UCSD-AML1 (cell line): ENCODE data around the gene ORM1.

Experiments
- DNase-seq: peaks from one replicate; lab custom pipeline; 2025; ENCODE audit not compliant: unreplicated experiment; lab: John Stamatoyannopoulos, UW

Gene ORM1

DNA sequence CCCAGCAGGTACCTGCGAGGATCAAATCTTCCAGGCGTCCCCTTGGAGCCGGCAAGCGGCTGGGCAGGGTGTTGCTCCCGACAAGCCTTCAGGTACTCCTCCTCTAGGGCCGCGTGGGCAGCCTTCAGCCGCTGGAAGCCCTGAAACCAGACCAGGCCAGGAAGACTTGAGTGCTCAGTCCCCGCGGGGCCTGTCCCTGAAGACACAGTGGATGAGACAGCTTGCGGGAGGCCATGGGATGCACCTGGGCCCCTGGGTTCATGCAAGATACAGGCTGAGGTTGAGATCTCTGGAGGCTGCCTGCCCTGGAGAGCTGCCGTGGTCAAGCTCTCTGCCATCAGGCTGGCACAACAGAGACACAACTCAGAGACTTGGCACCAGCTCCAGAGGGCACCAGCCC, 39.5 kb downstream of the ORM1 start:
- DNase-seq = no peak

DNA sequence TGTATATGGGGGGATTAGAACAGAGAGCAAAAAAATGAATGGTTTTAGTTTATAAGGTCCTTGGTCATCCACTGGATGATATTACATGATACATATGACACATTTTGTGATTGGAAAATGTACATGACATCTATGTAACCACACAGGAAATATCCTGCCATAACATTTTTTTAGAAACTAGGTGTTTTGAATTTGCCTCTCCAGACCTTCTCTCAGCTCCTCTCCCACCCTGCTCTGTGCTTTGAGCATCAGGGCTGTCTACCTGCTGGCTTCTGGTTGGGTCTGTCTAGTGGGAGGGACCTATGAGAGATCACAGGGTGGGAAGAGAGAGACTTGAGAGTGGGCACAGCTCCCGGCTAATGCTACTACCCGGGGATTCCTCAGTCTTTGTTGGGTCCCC, 40.5 kb downstream of the ORM1 start:
- DNase-seq = no peak

DNA sequence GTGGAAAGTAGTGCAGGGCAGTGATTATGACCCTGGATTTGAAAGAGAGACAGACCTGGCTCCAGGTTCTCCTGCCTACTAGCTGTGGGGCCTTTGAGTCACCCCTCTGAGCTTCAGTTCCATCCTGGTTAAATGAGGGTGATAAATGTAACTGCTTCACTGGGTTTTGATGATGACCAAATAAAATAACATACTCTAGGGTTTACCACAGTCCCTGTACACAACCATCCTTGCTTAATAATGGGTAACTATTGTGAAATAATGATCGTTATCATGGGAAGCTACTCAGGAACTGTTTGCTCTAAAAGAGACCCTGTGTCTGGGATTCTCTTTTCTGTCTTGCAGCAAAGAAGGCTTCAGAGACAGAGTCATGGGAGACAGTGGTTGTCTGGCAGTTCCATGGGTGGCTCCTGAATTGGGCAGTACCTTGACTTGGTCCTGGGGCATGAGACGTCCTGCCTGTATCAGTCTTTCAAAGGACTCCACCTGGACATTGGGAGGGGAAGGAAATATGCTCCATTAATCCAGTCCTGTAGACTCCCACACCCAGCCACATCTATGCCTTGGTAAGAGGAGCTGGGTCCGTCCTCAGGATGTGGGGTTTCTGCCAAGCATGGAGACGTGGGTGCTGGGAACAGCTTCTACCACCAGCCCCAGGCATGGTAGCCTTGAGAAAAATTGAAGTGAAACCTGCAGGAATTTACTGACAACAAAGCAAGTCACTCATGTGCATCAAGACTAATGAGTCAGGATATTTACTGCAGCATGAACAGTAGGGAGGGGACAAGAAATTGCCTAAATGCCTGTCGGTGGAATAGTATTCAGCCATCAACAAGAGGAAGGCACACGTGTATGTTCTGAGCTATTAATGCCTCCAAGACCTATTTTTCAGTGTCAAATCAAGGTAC, 41.5 kb downstream of the ORM1 start:
- no peak for DNase-seq

DNA sequence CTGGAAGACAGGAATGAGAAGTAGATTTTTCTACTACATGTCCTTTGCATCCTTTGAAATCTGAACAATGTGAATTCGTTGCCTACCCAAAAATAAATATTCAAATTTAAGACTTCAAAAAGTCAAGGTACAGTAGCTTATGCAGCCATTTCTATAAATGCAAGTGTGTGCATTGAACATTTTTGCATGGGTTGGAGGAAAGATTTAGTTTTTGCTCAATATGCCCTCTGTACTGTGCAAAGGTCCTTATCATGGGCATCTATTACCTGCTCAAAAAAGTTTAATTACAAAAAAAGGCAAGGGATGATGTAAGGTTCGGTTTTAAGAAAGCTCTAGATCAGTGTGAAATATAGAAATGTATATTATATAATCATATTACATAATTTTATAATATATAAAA, 42.3 kb downstream of the ORM1 start:
- DNase-seq = no peak

DNA sequence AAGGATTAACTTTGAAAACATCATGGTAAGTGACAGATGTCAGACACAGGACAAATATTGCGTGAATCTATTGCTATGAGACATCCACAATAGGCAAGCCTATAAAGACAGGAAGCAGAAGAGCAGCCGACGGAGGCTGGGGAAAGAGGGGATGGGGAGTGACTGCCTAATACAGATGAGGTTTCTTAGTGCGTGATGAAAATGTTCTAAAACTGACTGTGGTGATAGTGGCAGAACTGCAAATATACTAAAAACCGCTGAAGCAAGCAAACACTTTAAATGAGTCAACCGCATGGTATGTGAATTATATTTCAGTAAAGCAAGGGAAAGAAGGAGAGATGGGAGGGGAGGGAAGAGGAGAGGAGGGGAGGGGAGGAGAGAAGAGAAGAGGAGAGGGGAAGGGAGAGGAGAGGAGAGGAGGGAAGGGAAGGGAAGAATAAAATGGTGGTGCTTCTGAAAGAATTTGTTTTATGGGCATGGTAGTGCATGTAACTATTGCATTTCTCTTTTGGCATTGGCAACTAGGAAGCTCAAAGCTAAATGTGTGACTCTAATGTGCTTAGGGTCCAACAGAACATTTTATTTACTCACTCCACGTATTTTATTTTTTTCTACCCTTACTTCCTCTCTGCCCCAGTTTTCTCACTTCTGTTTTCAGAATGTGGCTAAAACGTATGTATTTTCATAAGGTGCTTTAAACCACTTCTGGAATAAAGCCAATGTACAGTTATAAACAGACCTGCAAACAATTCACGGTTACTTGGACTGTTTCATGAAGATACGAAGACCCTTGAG, 43.6 kb downstream of the ORM1 start:
- no peak for DNase-seq

DNA sequence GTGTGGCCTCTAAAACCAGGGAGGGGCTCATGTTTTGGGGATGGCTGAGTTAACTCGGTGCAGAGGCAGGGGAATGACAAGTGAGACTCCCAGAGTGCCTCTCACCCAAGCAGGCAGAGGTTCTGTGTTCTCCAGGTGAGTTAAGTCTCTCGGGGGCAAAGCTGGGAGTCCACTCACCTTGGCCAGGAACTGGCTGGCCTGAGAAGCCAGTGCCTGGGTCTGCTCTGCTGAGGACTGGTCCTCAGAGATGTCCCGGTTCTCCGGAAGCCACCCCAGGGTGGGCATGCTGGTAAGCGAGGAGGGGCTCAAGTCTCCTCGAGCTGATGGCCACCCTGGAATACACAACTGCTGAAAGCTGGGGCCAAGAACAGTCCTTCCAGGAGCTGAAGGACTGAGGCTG, 44.5 kb downstream of the ORM1 start:
- DNase-seq = no peak

DNA sequence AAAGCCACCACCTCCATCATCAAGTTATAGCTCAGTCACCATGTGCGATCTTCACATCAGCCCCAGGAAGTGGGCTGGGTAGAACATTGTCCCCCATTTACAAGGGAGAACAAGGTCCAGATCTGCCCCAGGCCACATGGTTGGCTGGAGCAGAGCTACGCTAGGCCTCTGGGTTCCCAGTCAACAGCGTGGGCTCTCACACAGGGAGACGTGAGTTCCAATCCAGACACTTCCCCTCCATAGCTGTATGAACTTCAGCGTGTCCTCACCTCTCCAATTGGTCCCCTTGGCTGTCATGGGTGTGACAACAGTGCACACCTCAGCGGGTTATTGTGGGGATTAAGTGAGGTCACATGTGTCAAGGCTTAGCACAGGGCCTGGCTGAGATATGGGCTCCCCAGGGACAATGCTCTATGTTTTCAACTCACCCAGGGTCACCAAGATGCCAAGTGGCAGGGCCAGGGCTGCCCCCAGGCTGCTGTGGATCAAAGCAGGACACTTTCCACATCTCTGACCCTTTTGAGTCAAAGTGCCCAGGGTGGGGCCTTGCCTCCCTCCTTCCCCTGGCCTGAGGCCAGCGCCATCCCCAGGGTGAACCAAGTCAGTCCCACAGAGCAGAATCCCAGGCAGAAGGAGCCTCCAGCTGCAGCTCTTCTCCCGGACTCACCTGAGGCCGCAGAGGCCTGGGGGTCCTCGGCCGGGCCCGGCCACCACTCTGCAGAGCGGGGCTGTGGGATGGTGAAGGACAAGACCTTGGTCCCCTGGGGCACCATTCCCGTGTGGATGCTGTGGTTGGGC, 45.1 kb downstream of the ORM1 start:
- no peak for DNase-seq

DNA sequence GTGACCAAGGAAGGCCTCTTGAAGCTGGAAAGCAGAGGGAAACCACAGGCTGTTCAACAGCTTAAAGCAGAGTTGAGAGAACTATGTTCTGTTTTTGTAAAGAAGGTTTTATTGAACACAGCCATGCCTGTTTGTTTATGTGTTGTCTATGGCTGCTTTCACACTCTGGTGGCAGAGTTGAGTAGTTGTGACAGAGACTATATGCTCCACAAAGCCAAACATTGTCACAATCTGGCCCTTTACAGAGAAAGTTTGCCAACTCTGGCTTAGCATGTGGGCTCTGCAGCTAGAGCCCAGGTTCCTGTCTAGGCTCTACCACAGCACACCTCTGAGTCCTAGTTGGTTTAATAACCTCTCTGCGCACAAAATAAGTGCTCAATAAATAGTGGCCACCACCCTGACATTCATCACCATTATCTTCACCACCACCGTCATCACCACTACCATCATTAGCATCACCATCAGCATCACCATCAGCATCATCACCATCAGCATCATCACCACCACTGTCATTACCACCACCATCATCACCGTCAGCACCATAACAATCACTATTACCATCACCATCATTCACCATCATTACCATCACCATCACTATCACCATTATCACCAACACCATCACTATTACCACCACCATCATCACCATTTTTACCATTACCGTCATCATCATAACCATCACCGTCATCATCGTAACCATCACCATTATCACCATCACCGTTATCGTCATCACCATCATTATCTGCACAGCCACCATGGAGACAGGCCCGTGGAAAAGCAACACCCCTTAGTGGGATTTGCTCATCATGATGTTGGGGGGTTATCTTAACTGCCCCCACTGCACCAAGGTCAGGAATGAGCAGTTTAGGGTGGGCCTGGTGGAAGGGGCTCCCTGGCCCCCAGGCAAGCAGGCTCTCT, 46.6 kb downstream of the ORM1 start:
- no peak for DNase-seq

DNA sequence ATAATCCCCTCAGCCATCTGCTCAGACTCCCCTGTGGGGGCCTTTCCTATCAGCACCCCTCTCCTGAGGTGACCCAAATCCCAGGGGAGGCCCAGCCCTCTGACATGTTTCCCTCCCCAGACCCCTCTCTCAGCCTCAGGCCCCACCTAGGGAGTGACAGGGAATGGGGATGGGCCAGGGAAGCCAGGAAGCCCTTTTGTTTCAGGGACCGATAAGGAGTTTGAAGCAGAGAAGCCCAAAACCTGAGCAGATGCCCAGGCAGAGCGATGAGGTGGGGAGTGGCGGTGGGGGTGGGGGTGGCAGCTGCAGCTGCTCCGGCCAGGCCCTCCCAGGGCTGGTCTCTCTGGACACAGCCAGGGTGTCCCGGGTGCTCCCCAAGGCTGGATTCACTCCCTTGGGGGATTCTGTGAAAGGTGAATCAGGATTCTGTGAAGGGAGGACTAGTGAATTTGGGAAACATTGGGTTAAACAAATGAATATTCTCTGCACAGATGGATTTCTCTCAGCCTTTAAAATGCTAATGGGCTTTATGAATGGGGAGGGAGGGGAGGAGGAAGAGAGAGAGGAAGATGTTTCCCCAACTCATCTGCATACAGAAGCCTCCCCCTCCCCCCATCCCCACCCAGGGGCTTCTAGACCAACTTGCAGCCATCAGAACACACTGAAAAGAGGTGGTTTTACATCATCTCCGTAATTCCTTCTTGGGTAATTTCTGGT, 47.5 kb downstream of the ORM1 start:
- DNase-seq = no peak

DNA sequence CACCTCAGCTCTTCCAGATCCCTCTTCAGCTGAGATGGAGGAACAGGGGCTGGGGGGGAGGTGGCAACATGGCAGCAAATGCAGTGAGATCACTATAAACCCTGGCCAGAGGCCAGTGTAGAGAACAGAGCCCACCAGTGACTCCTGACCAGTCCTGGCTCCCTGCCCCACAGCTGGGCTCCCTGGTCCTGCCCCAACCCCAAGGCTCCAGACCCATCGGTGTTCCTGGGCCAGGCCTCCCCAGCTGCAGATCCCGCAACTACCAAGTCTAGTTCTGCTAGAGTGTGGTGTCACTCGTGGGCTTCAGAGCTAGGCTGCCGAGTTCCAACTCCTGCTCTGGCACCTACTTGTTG, 48.0 kb downstream of the ORM1 start:
- DNase-seq = no peak

DNA sequence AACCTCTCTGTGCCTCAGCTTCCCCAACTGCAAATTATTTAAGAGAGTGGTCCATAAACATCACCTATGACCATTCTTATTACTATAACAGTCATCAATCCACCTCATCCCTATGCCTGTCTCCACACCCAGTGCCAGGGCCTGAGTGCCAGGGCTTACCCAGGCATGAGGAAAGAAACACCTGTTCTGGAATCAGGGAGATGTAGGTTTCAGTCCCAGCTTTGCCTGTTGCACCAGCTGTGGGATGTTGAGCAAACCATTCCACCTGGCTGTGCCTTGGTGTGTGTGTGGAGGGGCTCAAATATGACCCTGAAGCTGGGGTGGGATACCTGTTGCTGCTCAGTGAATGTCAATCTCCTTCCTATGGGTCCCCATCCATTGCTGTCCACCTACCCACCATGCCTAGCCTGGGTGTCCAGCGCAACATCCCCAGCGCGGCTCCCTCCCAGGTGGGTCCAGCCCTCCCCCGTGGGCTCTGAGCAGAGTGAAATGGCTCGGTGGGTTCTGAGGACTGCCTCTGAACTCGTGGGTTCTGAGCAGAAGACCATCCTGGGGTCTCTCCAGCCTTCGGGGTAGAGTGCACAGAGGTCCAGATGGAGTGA, 48.5 kb downstream of the ORM1 start:
- no peak for DNase-seq

DNA sequence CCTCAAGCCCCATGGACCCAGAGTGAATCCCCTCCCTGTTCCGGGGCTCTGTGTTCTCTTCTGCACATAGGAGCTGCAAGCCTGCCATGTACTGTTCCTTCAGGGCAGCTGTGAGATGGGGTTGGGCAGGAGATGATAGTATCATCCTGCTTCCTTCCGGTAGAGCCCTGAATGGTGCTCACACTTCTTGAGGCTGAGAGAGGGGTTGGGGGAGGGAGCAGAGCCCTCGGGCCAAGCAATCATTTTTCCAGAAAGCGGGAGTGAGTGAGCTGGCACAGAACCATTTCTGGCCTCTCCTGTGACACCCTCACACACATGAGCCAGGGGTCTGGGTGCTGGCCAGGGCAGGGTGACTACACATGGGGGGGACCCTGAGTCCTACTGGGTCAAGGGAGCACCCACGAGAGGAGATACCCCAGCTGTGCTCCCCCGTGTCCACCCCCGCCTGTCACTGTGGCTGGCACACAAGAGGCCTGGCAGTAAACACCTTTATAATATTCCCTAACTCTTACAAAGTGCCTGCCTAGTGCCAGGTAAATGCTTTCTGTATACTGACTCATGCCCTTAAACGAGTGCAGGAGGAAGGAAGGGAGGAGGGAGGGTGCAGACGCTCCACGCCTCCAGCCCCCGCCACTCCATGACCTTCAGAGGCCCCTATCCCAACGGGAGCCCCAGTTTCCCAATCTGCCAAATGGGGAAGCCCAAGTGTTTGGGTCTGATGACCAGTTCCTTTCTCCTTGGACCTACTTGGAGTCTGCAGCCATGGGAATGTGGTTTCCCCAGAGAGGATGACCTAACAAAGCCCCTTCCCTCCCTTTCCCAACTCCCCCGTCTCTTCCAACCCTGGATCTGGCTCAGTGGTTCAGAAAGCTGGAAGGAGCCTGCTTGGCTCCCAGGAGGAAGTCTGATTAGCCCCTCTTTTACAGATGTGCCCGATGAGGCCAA, 49.3 kb downstream of the ORM1 start:
- DNase-seq = peak; percentile 72

DNA sequence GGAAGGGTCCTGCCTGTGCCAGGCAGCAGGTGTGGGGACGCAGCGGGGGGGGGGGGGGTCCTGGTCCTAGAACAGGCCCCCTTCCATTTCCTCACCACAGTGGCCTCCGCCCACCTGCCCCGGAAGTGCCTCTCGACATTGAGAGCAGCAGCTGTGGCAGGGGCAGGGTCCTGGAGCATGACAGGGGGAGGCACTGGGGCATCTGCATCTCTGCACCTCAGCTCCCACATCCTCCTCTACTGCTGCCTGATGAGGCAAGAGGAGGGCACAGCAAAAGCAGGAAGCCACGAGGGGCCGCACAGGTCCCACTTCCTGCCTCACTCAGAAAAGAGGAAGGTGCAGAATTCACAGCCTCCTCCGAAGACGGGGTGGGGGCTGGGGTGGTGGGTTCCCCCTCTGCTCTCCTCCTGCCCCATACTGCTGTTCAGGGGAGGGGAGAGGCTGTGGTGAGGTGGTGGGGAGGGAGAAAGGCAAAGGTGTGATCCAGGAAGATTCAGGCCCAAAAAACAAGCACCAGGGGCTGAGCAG, 50.1 kb downstream of the ORM1 start:
- DNase-seq = peak; percentile 93

DNA sequence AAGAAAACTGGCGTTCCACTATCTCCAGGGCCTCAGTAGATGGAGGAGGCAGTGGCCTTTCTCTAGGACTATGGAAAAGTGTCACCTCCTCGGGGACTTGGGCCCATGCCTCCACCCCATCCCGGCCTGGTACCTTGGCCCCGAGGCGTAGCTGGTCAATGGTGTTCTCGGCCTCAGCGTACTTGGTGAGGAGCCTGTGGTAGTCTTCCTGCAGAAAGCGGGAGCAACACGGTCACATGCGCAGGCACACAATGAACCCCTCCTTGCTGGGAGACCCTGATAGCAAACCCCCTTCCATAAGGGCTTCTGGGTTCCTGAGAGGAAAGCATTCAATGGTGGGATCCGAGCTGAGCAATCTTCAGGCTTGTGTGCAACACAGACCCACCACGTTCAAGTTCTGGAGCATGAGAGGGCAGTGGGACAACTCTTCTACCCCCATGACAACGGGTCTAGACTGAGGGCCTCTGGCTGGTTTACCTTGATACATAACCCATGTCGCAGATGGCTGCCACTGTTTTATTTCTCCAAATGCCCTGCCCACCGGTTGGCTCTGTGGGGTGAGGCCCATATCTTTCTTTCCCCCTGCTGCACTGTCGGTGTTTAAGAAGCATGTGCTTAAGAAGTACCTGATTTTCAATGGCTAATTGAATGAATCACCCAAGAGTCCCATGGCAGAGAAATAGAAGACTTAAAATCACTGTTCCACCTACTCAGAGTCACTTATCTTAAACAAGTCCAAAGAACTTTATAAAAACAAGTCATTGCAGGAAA, 51.2 kb downstream of the ORM1 start:
- no peak for DNase-seq

DNA sequence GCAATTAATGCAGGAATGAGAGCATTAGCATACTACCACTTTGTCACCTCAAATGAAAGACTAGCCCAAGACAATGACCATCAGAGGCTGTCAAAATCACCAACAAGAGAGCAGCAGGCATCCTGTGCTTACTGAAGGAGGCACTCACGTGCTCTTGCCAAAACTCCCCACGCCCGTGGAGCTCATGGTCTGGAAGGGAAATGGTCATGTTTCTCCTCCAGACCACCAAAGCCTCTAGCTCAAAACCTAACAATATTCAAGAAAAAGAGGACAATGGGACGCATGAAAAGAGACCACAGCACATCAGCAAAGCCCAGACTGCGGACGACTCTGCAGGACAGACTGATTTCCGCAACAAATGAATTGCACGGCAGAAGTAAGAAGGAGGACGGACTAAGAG, 52.0 kb downstream of the ORM1 start:
- DNase-seq = no peak

DNA sequence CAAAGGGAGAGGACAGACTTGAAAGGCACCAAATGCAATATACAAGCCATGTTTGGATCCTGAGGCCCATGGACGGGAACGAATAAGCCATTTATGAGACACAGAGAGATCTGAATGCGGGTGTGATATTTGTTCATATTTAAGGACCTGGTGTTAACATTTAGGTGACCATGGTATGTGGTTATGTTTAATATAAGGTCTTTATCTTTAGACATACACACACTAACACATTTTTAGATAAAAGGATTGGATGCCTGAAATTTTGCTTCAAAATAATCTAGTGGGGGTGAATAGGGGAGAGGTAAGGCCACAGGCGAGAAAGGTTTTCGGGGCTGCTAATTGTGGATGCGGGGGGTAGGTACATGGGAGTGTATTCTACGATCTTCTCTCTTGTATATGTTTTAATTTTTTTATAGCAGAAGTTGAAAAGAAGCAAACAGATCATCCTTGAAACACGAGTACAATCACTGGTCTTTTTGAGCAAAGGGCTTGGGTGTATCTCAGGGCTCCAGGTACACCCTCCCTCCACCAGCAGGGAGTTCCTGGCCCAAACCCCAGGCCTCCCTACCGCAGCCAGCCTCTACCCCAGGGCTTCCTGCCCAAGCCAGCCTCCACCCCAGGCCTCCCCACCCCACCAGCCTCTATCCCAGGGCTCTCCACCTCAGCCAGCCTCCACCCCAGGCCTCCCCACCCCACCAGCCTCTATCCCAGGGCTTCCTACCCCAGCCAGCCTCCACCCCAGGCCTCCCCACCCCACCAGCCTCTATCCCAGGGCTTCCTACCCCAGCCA, 52.7 kb downstream of the ORM1 start:
- DNase-seq = no peak
